ENCODE data around the gene TDRD5.

TDRD5 gene

DNA sequence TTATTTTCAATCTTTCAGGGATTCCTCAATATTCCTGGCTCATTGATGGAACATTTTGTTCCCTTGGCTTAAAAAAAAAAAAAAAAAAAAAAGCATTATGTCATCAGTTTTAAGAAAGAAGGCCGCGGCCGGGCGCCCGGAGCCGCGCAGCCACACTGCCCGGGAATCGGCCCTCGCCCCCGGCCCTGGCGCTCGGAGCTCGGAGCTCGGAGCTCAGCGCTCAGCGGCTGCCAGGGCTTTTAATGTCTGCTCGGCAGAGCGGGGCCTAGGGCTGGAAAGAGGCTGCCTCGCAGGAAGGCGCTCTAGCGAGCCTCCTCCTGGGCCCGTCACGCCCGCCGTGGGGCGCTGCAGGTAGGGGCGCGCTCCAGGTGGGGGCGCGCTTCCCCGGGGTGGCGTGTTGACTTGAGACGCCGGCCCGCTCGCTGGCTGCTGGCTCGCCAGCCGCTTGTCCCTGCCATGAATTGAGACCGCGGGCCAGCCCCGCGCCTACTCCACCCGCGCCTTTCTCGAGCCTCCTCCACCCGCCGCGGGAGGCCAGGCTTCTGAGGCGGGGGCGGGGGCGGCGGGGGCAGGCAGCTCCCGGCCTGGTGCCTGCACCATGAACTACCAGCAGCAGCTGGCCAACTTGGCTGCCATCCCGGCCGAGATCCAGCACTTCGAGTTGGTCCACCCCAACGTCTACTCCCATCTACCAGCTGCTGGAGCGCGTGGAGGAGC lies 5.4 kb upstream of the TDRD5 start:
- Mint-ChIP-seq H3K36me3 (peaks cover 2% of the 10 kb centered on the region), H3K9me3 (no peaks in the 10 kb centered on the region), H3K27ac (no peak overlapping the region), H3K4me1 (no peaks in the 10 kb centered on the region), H3K4me3 (no peak overlapping the region), H3K27me3 (peaks cover 68% of the 10 kb centered on the region)
- DNase-seq = no peak
- CTCF ChIA-PET = interaction anchor here (0.7 to 0.9 kb wide), 2 partner anchors 8 to 840 kb away, joined by 3 read pairs; no protein-coding TSS in a partner anchor

DNA sequence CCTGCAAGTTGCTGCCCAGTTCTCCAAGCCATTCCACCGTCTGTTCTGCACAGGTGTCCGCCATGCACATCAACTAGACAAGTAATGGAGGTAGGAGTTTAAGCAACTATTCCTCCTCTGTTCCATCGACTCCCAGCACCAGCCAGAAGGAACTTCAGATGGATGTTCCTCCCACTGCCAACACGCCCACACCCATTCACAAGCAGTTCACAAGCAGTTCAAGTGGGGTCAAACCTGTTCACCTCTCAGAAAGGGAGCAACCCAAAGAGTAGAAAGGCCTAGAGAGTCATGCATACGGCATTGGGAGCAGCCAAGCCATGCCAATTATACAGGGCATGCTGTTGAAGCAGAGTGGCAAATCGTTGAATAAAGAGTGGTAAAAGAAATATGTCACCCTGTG lies 4.3 kb upstream of the TDRD5 start:
- Mint-ChIP-seq H3K4me1 (no peaks in the 10 kb centered on the region), H3K36me3 (peaks cover 2% of the 10 kb centered on the region), H3K9me3 (no peaks in the 10 kb centered on the region), H3K27me3 (peaks cover 75% of the 10 kb centered on the region), H3K4me3 (no peak overlapping the region), H3K27ac (no peak overlapping the region)
- DNase-seq = no peak
- CTCF ChIA-PET = interaction anchor here (0.6 to 0.9 kb wide), 2 partner anchors 9 to 151 kb away, joined by 3 read pairs; no protein-coding TSS in a partner anchor

DNA sequence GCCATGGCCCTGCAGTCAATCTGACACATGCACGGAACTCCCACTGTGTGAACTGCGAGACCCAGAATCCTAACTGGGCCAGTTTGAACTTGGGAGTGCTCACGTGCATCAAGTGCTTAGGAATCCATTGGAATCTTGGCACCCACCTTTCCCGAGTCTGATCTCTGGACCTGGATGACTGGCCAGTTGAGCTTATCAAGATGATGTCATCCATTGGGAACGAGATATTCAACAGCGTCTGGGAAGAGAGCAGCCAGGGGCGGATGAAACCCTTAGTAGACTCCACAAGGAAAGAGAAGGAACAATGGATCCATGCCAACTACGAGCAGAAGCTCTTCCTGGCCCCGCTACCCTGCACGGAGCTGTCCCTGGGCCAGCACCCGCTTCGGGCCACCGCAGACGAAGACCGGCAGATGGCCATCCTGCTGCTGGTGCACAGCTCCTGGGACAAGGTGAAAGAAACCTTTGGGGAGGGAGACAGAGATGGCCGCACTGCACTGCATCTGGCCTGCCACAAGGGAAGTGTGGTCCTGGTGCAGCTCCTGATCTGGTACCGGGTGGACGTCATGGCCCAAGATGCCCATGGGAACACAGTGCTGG lies 3.1 kb upstream of the TDRD5 start:
- Mint-ChIP-seq H3K4me1 (no peaks in the 10 kb centered on the region), H3K36me3 (peaks cover 2% of the 10 kb centered on the region), H3K27ac (no peak overlapping the region), H3K9me3 (no peaks in the 10 kb centered on the region), H3K4me3 (no peak overlapping the region), H3K27me3 (peaks cover 73% of the 10 kb centered on the region)
- DNase-seq = no peak
- CTCF ChIA-PET = no interaction called here

DNA sequence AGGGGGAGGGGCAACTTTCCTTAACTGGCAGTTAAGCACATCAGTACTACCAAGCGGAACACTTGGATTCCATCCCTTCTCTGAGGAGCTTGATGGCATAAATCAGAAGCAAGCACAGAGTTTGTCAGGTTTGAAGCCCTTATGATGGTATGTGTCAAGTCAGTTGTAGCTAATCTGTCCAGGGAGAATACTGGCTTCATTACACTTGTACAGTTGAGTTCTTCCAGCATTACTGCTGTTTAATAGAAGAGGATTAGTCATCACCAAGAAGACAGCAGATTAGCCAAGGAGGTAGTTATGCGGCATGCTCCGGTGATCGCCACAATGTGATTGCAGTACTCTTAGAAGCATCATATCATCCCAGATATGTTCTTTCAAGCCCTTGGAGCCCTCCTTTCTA lies 2.1 kb upstream of the TDRD5 start:
- Mint-ChIP-seq H3K4me3 (no peak overlapping the region), H3K9me3 (no peaks in the 10 kb centered on the region), H3K27ac (no peak overlapping the region), H3K36me3 (peaks cover 2% of the 10 kb centered on the region), H3K27me3 (peaks cover 70% of the 10 kb centered on the region), H3K4me1 (no peaks in the 10 kb centered on the region)
- CTCF ChIA-PET = no interaction called here
- DNase-seq = no peak

DNA sequence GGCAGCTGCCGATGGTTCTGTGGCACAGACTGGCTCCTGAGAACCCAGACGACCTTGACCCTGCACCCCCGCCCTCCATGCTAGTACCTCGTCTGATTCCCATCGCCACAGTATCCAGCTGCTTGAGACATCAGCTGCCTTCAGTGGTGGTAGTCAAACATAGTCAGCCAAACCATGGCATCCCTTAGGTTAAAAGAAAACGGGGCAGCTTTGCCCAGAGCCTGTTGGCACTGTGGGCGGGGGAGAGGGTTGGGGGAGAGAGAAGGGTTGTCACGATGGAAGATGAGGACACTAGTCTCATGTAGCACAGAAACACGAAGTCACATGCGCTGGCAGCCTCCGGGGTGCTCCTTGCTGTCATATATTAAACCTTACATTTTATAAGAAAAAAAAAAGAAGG lies 961 bp upstream of the TDRD5 start:
- no peak overlapping the region for H3K27ac Mint-ChIP-seq
- peaks cover 2% of the 10 kb centered on the region for H3K36me3 Mint-ChIP-seq
- H3K9me3 Mint-ChIP-seq = no peaks in the 10 kb centered on the region
- H3K4me3 Mint-ChIP-seq = no peak overlapping the region
- CTCF ChIA-PET = no interaction called here
- H3K27me3 Mint-ChIP-seq = peaks cover 58% of the 10 kb centered on the region
- no peak for DNase-seq
- no peaks in the 10 kb centered on the region for H3K4me1 Mint-ChIP-seq

DNA sequence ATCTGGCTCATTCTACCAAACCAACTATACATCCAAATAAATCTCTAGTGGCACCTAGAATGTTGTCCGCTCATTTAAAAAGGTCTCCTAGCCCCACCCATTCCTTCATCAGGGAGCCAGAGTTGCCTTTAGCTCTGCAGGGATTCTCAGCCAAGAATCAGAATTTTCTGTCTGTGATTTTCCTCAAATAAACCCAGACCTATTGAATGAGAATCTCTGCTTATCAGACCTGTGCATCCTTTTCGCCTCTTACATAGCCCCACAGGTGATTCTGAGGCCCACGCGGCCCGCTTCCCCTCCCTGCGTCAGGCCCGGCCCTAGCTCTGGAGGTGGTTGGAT lies 410 bp upstream of the TDRD5 start:
- Mint-ChIP-seq H3K27me3 (peaks cover 58% of the 10 kb centered on the region), H3K36me3 (no peaks in the 10 kb centered on the region)
- CTCF ChIA-PET = no interaction called here

DNA sequence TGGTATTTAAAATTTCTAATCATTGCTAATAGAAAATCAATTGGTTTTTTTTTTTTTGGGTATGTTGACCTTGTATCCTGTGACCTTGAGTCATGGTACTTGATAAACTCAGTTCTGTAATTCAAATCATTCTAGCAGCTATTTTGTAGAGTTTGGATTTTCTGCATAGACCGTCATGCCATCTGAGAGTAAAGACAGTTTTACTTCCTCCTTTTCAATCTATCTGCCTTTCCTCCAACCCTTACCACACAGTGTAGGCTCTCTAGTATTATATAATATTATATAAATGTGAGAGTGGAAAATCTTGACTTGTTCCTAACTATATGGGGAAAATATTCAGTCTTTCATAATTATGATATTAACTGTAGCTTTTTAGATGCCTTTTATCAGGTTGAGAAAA lies 7.0 kb downstream of the TDRD5 start:
- DNase-seq = no peak
- peaks cover 8% of the 10 kb centered on the region for H3K27me3 Mint-ChIP-seq
- no peaks in the 10 kb centered on the region for H3K36me3 Mint-ChIP-seq
- CTCF ChIA-PET = no interaction called here
- no peak overlapping the region for H3K27ac Mint-ChIP-seq
- no peaks in the 10 kb centered on the region for H3K4me1 Mint-ChIP-seq
- H3K9me3 Mint-ChIP-seq = no peaks in the 10 kb centered on the region
- no peak overlapping the region for H3K4me3 Mint-ChIP-seq

More for the DNA sequence above, 410 bp upstream of the TDRD5 start:
- Mint-ChIP-seq H3K4me1 (no peaks in the 10 kb centered on the region), H3K27ac (no peak overlapping the region), H3K9me3 (no peaks in the 10 kb centered on the region), H3K4me3 (no peak overlapping the region)
- DNase-seq = no peak

DNA sequence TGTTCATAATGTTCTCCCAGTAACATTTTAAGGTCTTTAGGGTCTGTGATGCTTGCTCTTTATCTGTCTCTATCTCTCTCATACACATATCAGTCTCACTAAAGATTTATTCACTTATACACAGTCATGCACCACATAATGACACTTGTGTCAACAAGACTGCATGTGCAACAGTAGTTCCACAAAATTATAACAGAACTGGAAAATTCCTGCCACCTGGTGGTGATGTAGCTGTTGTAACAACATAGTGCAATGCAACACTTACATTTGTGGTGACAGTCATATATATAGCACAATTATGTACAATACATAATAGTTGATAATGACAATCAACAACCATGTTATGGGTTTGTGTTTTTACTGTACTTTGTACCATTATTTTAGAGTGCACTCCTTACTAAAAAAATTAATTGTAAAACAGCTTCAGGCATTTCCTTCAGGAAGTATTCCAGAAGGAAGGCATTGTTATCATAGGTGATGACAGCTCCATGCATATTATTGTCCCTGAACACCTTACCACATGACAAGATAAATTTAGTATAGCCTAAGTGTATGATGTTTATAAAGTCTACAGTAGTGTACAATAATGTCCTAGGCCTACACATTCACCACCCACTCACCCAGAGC lies 8.1 kb downstream of the TDRD5 start:
- Mint-ChIP-seq H3K4me1 (no peaks in the 10 kb centered on the region), H3K4me3 (no peak overlapping the region), H3K27ac (no peak overlapping the region), H3K27me3 (peaks cover 6% of the 10 kb centered on the region), H3K36me3 (no peaks in the 10 kb centered on the region), H3K9me3 (no peaks in the 10 kb centered on the region)
- CTCF ChIA-PET = no interaction called here
- no peak for DNase-seq

DNA sequence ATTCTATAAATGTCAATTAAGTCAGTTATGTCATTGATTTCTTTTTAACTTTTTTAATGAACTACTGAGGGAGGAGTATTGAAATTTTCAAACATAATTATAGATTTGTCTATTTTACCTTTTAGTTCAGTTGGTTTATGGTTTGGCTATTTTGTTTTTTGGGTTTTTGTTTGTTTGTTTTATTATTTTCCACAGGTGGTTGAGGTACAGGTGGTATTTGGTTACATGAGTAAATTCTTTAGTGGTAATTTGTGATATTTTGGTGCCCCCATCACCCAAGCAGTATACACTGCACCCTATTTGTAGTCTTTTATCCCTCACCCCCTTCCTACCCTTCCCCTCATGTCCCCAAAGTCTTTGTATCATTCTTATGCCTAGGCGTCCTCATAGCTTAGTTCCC lies 9.5 kb downstream of the TDRD5 start:
- no peaks in the 10 kb centered on the region for H3K36me3 Mint-ChIP-seq
- no peak overlapping the region for H3K27ac Mint-ChIP-seq
- CTCF ChIA-PET = no interaction called here
- H3K9me3 Mint-ChIP-seq = no peaks in the 10 kb centered on the region
- no peaks in the 10 kb centered on the region for H3K4me1 Mint-ChIP-seq
- DNase-seq = no peak
- peaks cover 3% of the 10 kb centered on the region for H3K27me3 Mint-ChIP-seq
- H3K4me3 Mint-ChIP-seq = no peak overlapping the region

DNA sequence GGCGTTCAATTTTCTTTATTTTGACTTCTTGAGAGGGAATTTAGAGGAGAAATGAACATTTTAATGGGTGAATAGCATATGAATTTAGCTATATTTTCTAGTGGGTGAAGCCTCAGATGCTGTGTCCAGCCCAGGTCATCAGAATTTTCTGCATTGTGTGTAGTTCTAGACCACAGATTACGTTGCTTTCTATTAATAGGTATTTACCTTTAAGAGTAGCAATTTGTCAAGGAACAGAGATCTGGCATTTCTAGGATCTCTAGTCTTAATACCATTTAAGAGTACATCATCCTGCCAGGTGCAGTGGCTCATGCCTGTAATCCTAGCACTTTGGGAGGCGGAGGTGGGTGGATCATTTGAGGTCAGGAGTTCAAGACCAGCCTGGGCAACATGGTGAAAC lies 20.7 kb downstream of the TDRD5 start:
- Mint-ChIP-seq H3K4me3 (no peak overlapping the region), H3K27ac (no peak overlapping the region), H3K27me3 (peaks cover 8% of the 10 kb centered on the region), H3K4me1 (no peaks in the 10 kb centered on the region), H3K9me3 (no peaks in the 10 kb centered on the region), H3K36me3 (no peaks in the 10 kb centered on the region)
- DNase-seq = no peak
- CTCF ChIA-PET = no interaction called here

DNA sequence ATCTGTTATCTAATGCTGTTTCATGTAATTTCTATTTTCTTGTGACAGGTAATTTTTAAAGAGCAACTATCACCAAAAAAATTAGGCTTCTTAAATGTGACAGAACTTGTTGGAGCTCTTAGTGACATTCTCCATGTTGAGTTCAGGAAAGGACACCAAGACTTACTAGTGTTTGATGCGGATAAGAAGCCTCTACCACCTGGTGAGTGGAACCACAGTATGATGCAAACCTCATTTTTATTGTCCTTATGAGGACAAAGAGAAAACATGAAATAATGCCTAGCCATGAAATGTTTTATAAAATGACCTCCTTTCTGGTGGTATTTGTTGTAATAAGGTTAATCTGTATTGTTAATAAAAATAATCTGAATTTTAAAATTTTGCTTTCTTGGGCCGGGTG lies 39.1 kb downstream of the TDRD5 start:
- Mint-ChIP-seq H3K36me3 (no peaks in the 10 kb centered on the region), H3K4me1 (no peaks in the 10 kb centered on the region), H3K4me3 (no peak overlapping the region), H3K27ac (no peak overlapping the region), H3K27me3 (no peaks in the 10 kb centered on the region), H3K9me3 (no peaks in the 10 kb centered on the region)
- DNase-seq = no peak
- CTCF ChIA-PET = no interaction called here

DNA sequence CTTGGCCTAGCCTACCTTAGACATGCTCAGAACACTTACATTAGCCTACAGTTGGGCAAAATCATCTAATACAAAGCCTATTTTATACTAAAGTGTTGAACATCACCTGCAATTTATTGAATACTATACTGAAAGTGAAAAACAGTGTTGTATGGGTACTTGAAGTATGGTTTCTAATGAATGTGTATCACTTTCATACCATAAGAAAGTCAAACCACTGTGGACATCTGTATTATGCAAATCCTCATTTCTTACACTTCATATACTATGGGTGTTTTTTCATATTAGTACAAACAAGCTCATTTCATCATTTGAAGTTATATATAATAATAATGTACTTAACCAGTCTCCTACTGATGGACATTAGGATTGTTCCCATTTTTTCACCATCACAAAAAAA lies 41.2 kb downstream of the TDRD5 start:
- H3K36me3 Mint-ChIP-seq = no peaks in the 10 kb centered on the region
- CTCF ChIA-PET = no interaction called here
- no peaks in the 10 kb centered on the region for H3K9me3 Mint-ChIP-seq

DNA sequence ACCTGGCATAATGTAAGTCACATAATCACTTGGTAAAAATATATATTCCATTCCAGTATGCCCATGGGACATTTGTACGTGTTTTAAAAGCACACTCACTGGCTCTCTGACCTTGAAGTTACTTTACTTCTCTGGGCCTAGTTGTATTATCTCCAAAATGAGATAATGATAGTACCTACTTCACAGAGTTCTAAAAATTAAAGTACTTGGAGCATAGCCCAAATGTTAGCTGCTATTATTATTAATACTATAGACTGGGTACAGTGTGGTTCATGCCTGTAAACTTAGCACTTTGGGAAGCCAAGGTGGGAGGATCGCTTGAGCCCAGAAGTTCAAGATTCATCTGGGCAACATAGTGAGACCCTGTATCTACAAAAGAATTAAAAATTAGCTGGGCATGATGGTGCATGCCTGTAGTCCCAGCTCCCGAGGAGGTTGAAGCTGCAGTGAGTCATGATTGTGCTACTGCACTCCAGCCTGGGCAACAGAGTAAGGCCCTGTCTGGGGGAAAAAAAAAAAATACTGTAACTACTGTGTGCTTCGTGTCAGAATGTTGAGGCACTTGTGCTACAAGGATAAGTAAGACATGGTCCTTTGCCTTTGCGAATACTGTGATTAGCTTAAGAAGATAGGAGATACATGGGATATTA lies 45.7 kb downstream of the TDRD5 start:
- Mint-ChIP-seq H3K27me3 (no peaks in the 10 kb centered on the region), H3K4me1 (no peaks in the 10 kb centered on the region), H3K4me3 (no peak overlapping the region), H3K27ac (no peak overlapping the region), H3K9me3 (no peaks in the 10 kb centered on the region), H3K36me3 (no peaks in the 10 kb centered on the region)
- CTCF ChIA-PET = no interaction called here
- no peak for DNase-seq

More for the DNA sequence above, 41.2 kb downstream of the TDRD5 start:
- no peaks in the 10 kb centered on the region for H3K27me3 Mint-ChIP-seq
- no peak overlapping the region for H3K27ac Mint-ChIP-seq
- no peaks in the 10 kb centered on the region for H3K4me1 Mint-ChIP-seq
- DNase-seq = no peak
- no peak overlapping the region for H3K4me3 Mint-ChIP-seq

DNA sequence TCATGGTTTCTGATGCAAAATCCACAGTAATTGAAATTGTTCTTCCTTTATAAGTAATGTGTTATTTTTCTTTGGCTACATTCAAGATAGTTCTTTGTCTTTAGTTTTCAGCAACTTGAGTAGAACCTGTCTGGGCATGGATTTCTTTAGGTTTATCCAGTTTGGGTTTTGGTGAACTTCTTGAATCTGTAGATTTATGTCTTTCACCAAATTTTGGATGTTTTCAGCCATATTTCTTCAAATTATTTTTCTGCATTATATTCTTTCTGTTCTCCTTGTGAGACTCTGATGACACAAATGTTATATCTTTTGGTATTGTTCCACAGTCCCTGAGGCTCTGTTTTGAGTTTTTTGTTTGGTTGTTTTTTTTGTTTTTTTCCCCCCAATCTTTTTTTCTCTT lies 69.4 kb downstream of the TDRD5 start:
- Mint-ChIP-seq H3K27me3 (no peaks in the 10 kb centered on the region), H3K4me1 (no peaks in the 10 kb centered on the region), H3K9me3 (no peaks in the 10 kb centered on the region), H3K27ac (no peak overlapping the region), H3K4me3 (no peak overlapping the region), H3K36me3 (no peaks in the 10 kb centered on the region)
- CTCF ChIA-PET = no interaction called here
- no peak for DNase-seq

DNA sequence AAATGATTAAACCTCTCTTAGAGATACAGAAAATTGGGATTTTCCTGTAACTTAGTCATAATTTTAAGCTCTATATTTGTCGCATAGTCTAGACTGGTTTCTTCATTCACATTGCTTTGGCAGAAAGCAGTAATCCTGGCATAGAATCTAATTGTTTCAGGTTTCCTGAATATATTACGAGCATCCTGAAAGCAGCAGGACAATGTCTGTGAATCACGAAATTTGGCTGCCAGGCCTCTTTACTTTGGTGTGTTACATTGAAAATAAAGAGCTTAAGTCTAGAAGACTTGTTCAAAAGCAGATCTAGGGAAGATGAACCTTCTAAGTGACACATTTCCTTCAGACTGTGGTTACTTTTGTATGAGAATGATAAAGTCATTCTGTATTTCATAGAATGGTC lies 72.2 kb downstream of the TDRD5 start:
- Mint-ChIP-seq H3K4me3 (no peak overlapping the region), H3K36me3 (no peaks in the 10 kb centered on the region), H3K27me3 (no peaks in the 10 kb centered on the region), H3K9me3 (no peaks in the 10 kb centered on the region), H3K27ac (no peak overlapping the region), H3K4me1 (no peaks in the 10 kb centered on the region)
- CTCF ChIA-PET = no interaction called here
- DNase-seq = no peak

Data from activated naive CD4-positive, alpha-beta T cell treated with anti-CD3 and anti-CD28 coated beads, Interleukin-2, amount 10 ng/mL, durations not matched to agents 7 days and 5 days (primary cell).